Right forelimb (tissue), 1 donor: ENCODE results near the gene TNK1.

Experiments used
- DNase-seq: peaks from one replicate; pipeline ENCODE4 v3.0.0-alpha.2; 2018

Gene TNK1

DNA sequence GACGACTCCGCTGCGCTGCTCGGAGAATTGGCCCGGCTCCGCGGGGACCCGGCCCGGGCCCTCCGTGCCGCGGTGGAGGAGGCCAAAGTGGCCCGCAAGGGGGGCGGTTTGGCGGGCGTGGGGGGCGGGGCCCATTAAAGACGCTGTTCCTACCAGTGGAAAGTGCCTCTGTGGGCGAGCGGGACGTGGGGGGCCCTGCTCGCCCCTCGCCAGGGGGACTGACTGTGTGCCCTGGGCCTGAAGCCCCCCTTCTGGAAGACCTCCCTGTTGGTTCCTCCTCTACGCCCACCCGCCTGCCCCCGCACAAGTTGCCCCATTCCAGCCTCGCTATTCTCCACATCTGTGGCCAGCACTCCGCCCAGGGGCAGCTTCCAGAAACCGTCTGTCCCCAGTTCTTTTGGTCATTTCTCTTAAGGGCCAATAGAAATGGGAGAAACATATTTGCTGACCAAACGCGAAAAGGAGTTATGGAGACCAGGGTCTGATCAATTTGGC is 56.5 kb downstream of the TNK1 start:
- DNase-seq = no peak

DNA sequence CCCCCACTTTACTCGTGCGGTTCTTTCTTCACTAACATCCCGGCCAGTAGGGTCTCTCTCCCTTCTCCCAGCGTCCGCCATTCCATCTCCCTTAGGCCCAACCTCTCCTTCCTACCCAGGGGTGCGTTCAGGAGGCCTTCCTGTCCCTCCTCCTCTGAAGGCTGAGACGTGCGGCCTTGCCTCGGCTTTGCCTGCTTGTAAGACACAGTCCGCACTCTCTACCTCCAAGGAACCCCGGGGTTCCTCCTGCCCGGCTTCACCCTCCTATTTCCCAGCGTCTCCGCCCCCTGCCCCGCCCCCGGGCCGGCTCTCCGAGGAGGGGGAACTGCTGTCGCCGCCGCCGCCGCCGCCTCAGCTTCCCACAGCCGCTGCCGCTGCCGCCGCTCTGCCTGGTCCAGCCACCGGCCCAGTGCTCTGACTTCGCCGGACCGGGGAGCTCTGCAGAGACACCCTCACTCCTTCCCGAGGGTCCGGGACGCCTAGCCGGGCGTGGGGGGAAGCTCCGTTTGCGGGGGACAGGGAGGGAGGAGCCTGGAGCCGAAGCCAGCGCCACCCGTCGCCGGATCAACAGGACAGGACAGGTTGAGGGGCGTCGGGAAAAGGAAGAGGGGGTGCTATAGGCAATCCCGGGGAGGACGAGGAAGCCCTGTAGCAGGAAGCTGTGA is 57.2 kb downstream of the TNK1 start:
- peak; percentile 70 for DNase-seq

DNA sequence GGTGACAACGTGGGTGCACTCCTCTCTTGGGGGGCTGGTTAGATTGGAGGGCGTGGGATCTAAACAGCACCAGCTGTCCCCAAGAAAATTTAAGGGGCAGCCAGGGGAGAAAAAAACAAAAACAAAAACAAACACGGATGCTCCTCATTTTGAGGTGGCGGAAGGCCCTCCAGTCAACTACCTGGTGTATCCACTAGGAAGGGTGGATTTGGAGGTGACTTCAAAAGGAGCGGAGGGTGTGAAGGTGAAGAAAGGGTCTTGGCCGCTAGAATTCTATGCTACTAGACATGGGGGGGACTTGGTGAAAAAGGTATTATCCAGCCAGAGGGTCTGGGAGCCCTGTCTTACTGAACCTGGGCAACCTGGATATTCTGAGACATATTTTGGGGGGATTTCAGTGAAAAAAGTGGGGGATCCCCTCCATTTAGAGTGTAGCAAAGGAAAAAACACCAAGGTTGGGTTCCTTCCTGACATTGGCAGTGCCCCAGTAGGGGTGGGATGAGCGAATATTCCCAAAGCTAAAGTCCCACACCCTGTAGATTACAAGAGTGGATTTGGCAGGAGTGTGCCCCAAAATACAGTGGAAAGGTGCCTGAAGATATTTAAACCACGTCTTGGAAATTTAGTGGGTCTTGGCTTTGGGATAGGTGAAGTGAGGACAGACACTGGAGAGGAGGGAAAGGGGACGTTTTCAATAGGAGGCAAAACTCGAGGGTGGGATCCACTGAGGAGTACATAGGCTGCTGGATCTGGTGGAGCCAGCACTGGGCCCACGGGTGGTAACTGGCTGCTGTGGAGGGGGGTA is 58.0 kb downstream of the TNK1 start:
- DNase-seq = no peak
